RWPE2 (cell line): ENCODE results near the gene ARHGAP10.

Experiments used
- ATAC-seq: fragments of 200-7000 bp; cut with Tn5 transposase; 3 replicates; pipeline ENCODE4 v1.9.1; 2021; ENCODE audit warnings: low read depth
- DNase-seq: peaks from one replicate; pipeline ENCODE4 v3.0.0-alpha.2; 2020; ENCODE audit warnings: low spot score
- H3K27ac ChIP-seq: fragments of 450-650 bp; 2 replicates; pipeline ENCODE4 v1.5.1; 2017; ENCODE audit warnings: mild to moderate bottlenecking; ENCODE audit not compliant: poor library complexity, severe bottlenecking
- H3K27me3 ChIP-seq: fragments of 250-450 bp; sonication (Bioruptor Pico); 2 replicates; pipeline ENCODE4 v1.5.1; 2021; ENCODE audit warnings: mild to moderate bottlenecking, moderate library complexity; ENCODE audit not compliant: insufficient read depth, poor library complexity, severe bottlenecking
- H3K36me3 ChIP-seq: fragments of 250-450 bp; sonication (Bioruptor Pico); 2 replicates; pipeline ENCODE4 v1.5.1; 2020; ENCODE audit warnings: low read depth, mild to moderate bottlenecking, moderate library complexity
- H3K4me1 ChIP-seq: fragments of 250-450 bp; sonication (Bioruptor Pico); 2 replicates; pipeline ENCODE4 v1.5.1; 2021; ENCODE audit warnings: mild to moderate bottlenecking, moderate library complexity; ENCODE audit not compliant: insufficient read depth, poor library complexity, severe bottlenecking
- H3K4me3 ChIP-seq: fragments of 250-450 bp; sonication (Bioruptor Pico); 2 replicates; pipeline ENCODE4 v1.5.1; 2021; ENCODE audit warnings: mild to moderate bottlenecking, moderate library complexity; ENCODE audit not compliant: severe bottlenecking
- H3K9me3 ChIP-seq: fragments of 250-450 bp; sonication (Bioruptor Pico); 2 replicates; pipeline ENCODE4 v1.5.1; 2021; ENCODE audit warnings: mild to moderate bottlenecking, moderate library complexity; ENCODE audit not compliant: severe bottlenecking
- TF ChIP-seq, protein P1 (sequence below): fragments of 450-650 bp; IDR thresholded peaks from one replicate; pipeline ENCODE4 v1.5.1; 2017; ENCODE audit warnings: mild to moderate bottlenecking, moderate library complexity; ENCODE audit not compliant: poor library complexity, severe bottlenecking

Gene ARHGAP10

DNA sequence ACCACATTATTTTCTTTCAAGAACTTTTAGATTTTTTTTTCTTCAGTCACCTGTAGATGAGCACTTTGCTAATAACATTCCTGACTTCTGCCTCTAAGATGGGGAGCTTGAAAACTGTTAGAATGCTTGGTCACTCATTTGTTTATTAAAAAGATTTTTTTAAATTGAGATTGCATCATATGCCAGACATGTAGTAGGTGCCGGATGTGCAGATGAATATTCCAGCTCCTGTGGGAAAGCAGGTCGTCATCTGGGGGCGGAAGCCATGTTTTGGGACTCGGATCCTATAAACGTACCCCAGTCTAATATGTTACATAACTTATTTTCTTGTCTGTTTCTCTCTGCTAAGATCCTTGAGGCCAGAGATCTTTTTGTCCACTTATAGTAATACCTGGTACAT, 236.8 kb downstream of the ARHGAP10 start:
- no peak for DNase-seq

DNA sequence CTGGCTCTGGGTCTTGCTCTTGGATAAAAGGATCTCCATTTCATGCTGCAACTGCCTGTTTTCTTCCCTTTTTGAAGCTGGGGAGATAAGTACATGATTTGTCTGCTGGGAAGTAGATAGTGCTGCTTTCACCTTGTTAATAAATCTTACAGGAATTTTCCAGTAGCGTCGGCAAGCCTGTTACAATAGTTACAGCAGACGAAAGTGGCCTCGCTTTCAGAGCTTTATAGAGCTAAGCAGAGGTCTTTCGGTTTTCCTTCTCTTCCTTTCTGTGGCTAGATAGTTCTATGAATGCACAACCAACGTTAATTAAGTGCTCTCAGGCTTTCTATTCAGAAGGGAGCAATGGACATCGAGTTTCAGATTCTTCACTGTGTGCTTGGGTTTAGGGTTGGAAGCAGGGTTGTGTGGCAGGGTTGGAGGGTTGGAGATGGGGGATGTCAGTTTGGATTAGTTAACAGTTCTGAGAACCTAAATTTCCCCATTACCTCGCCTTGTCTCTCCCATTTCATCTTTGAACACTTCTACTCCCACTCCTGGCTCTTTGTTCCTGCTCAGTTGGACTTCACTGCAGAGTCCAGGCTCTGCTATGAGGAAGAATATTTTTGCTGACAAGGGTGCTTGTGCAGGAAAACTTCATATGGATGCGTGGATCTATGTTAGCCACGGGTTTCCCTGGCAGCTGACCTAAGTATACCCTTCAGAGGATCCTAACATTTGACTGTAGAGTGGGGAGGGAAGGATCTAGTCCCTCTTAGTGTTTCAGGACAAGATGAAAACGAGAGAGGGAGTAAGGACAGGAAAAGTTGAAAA, 237.9 kb downstream of the ARHGAP10 start:
- Histone ChIP-seq H3K36me3 (no peaks in the 10 kb centered on the region), H3K27ac (no peak overlapping the region), H3K27me3 (no peaks in the 10 kb centered on the region), H3K4me3 (no peak overlapping the region), H3K4me1 (no peaks in the 10 kb centered on the region), H3K9me3 (no peaks in the 10 kb centered on the region)
- TF ChIP-seq, protein P1, sequence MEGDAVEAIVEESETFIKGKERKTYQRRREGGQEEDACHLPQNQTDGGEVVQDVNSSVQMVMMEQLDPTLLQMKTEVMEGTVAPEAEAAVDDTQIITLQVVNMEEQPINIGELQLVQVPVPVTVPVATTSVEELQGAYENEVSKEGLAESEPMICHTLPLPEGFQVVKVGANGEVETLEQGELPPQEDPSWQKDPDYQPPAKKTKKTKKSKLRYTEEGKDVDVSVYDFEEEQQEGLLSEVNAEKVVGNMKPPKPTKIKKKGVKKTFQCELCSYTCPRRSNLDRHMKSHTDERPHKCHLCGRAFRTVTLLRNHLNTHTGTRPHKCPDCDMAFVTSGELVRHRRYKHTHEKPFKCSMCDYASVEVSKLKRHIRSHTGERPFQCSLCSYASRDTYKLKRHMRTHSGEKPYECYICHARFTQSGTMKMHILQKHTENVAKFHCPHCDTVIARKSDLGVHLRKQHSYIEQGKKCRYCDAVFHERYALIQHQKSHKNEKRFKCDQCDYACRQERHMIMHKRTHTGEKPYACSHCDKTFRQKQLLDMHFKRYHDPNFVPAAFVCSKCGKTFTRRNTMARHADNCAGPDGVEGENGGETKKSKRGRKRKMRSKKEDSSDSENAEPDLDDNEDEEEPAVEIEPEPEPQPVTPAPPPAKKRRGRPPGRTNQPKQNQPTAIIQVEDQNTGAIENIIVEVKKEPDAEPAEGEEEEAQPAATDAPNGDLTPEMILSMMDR = no peak
- DNase-seq (no peak), ATAC-seq (no peak)

More for the DNA sequence above, 236.8 kb downstream of the ARHGAP10 start:
- TF ChIP-seq, protein P1 = no peak
- Histone ChIP-seq H3K9me3 (no peaks in the 10 kb centered on the region), H3K27ac (no peak overlapping the region), H3K36me3 (no peaks in the 10 kb centered on the region), H3K27me3 (no peaks in the 10 kb centered on the region), H3K4me1 (no peaks in the 10 kb centered on the region), H3K4me3 (no peak overlapping the region)
- ATAC-seq = no peak

GRCh38 chr4:147971116-147971515, 239.2 kb downstream of the ARHGAP10 start:
- TF ChIP-seq, protein P1 = no peak
- ATAC-seq = no peak

DNA sequence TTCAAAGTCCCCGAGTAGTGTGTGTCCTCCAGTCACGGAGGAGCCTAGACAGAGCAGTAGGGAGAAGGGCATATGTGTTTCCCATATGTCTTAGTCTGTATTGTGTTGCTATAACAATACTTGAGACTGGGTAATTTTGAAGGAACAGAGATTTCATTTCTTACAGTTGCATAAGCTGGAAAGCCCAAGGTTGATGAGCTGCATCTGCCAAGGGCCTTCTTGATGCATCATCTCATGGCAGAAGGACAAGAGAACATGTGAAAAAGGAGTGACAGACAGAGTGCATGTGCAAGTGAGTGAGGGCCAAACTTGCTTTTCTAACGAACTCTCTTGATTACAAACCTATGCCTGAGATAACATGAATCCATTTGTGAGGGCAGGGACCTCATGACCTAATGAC, 243.4 kb downstream of the ARHGAP10 start:
- ATAC-seq (no peak), DNase-seq (no peak)
- Histone ChIP-seq H3K27ac (no peak overlapping the region), H3K9me3 (no peaks in the 10 kb centered on the region), H3K4me1 (no peaks in the 10 kb centered on the region), H3K36me3 (no peaks in the 10 kb centered on the region), H3K4me3 (no peak overlapping the region), H3K27me3 (no peaks in the 10 kb centered on the region)
- TF ChIP-seq, protein P1 = no peak

More at GRCh38 chr4:147971116-147971515, 239.2 kb downstream of the ARHGAP10 start:
- DNase-seq = no peak
- H3K27ac ChIP-seq = no peak overlapping the region
- H3K27me3 ChIP-seq = no peaks in the 10 kb centered on the region
- no peaks in the 10 kb centered on the region for H3K4me1 ChIP-seq
- no peak overlapping the region for H3K4me3 ChIP-seq
- no peaks in the 10 kb centered on the region for H3K36me3 ChIP-seq
- no peaks in the 10 kb centered on the region for H3K9me3 ChIP-seq
